Nephron progenitor cell (in vitro differentiated cells): ENCODE measurements around the gene PAFAH1B1.
"Not testable (repeated sequence)": the region's sequence is repeated elsewhere in the genome, so short reads cannot be mapped to it uniquely, and the experiment has no call there.

ENCODE experiments used
- DNase-seq: peaks from one replicate; pipeline ENCODE4 v3.0.0; 2021
- H3K27ac Mint-ChIP-seq: 2 replicates; pipeline ENCODE4 v1.8.0; 2021; ENCODE audit warnings: mild to moderate bottlenecking, moderate library complexity, mixed read lengths
- H3K27me3 Mint-ChIP-seq: 2 replicates; pipeline ENCODE4 v1.8.0; 2021; ENCODE audit warnings: mild to moderate bottlenecking, low read depth, mixed read lengths; ENCODE audit not compliant: poor library complexity
- H3K36me3 Mint-ChIP-seq: 2 replicates; pipeline ENCODE4 v1.8.0; 2021; ENCODE audit warnings: low read depth, mixed read lengths
- H3K4me1 Mint-ChIP-seq: 2 replicates; pipeline ENCODE4 v1.8.0; 2021; ENCODE audit warnings: mixed read lengths
- H3K4me3 Mint-ChIP-seq: 2 replicates; pipeline ENCODE4 v1.8.0; 2021; ENCODE audit warnings: mild to moderate bottlenecking, moderate library complexity, mixed read lengths
- H3K9me3 Mint-ChIP-seq: 2 replicates; pipeline ENCODE4 v1.8.0; 2021; ENCODE audit warnings: mild to moderate bottlenecking, moderate library complexity, mixed read lengths
- TF ChIP-seq, protein P1 (sequence below): fragments of 200-600 bp; sonication (generic); IDR thresholded peaks from 2 replicates; pipeline ENCODE4 v1.5.0; 2021; ENCODE audit warnings: antibody characterized with exemption

The PAFAH1B1 gene

DNA sequence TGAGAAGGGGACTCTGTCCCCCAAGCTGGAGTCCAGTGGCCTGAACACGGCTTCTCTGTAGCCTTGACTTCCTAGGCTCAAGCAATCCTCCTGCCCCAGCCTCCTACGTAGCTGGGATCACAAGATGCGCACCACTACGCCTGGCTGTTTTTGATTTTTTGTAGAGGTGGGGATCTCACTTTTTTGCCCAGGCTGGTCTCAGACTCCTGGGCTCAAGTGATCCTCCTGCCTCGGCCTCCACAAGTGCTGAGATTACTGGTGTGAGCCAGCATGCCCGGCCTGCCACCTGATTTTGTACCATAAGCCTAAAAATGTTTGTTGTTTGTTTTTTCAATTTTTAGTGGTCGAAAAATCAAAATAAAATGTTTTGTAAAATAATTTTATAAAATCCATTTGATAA, 19.2 kb downstream of the PAFAH1B1 start:
- H3K27me3 Mint-ChIP-seq: peaks cover 3% of the 10 kb centered on the region
- no peak for DNase-seq
- peaks cover 33% of the 10 kb centered on the region for H3K4me1 Mint-ChIP-seq
- H3K27ac Mint-ChIP-seq: no peak overlapping the region
- no peak overlapping the region for H3K4me3 Mint-ChIP-seq
- TF ChIP-seq, protein P1, sequence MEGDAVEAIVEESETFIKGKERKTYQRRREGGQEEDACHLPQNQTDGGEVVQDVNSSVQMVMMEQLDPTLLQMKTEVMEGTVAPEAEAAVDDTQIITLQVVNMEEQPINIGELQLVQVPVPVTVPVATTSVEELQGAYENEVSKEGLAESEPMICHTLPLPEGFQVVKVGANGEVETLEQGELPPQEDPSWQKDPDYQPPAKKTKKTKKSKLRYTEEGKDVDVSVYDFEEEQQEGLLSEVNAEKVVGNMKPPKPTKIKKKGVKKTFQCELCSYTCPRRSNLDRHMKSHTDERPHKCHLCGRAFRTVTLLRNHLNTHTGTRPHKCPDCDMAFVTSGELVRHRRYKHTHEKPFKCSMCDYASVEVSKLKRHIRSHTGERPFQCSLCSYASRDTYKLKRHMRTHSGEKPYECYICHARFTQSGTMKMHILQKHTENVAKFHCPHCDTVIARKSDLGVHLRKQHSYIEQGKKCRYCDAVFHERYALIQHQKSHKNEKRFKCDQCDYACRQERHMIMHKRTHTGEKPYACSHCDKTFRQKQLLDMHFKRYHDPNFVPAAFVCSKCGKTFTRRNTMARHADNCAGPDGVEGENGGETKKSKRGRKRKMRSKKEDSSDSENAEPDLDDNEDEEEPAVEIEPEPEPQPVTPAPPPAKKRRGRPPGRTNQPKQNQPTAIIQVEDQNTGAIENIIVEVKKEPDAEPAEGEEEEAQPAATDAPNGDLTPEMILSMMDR: no peak
- peaks cover 5% of the 10 kb centered on the region for H3K9me3 Mint-ChIP-seq
- H3K36me3 Mint-ChIP-seq: peaks cover 44% of the 10 kb centered on the region

DNA sequence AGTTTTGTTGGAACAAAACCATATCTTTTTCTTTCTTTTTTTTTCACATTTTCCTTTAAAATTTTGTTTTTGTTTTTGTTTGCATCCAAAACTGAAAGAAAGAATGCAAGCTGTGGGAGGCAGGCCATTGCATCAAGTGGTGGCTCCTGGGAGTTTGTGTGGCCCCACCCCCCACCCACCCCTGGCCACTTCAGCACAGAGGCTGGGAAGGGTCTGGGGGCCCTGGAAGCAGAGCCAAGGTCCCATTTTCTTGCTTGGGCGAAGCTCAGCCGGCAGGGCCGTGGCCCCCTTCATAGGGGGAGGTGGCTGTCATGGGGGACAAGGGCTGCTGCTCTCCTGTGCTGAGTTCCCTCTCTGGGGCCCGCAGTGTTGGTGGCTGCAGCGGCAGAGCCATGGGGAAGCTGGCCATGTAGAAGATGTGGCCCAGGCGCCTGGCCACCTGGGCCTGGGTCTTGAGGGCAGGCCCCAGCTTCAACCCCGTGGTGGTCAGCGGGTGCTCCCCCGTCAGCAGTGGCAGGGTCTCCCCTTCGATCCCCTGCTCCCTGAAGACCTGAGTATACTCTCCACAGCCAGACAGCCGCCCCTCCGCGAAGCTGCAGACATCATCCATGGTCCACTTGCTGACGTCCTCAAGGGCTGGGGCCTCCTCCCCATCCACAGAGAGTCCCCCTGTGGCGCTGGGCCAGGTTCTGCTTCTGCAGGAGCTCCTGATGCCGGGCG, 19.8 kb downstream of the PAFAH1B1 start:
- peaks cover 47% of the 10 kb centered on the region for H3K36me3 Mint-ChIP-seq
- H3K4me1 Mint-ChIP-seq: peaks cover 33% of the 10 kb centered on the region
- DNase-seq: no peak

DNA sequence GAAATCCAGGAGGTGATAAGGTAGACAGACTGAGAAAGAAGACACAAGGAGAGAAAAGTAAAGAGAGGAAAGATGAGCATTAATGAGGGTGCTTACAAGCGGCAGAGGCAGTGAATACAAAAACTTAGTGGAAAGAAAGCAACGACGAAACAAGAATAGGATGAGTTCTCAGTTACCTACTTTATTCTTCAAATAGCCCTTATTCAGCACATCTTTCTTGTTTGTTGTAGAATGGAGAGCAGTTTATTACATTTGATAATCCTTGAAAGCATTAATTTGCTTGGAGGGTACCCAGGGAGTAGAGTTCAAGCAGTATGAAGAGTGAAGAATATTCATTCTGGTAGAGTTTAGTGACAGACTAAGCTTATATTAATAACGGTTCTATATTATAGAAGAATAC, 22.4 kb downstream of the PAFAH1B1 start:
- TF ChIP-seq, protein P1: no peak
- no peak for DNase-seq
- Mint-ChIP-seq H3K4me3 (no peak overlapping the region), H3K4me1 (peaks cover 14% of the 10 kb centered on the region), H3K36me3 (peaks cover 63% of the 10 kb centered on the region), H3K9me3 (peaks cover 14% of the 10 kb centered on the region), H3K27ac (peak overlapping the region; percentile 13), H3K27me3 (peaks cover 3% of the 10 kb centered on the region)

More for the DNA sequence above, 19.8 kb downstream of the PAFAH1B1 start:
- Mint-ChIP-seq H3K27me3 (peaks cover 3% of the 10 kb centered on the region), H3K27ac (no peak overlapping the region), H3K9me3 (peaks cover 6% of the 10 kb centered on the region), H3K4me3 (no peak overlapping the region)
- TF ChIP-seq, protein P1: no peak

DNA sequence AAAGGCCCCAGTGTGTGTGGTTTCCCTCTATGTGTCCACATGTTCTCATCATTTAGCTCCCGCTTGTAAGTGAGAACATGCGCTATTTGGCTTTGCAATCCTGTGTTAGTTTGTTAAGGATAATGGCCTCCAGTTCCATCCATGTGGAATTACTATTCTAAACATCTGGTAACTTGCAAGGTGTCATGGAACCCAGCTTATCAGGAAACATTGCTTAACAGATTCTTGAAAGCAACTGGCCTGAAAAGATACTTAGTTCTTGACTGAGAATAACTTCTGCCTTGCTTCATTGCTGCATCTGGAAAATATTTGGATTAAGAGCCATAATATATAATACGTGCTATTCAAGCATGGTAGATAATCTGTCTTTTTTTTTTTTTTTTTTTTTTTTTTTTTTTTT, 27.8 kb downstream of the PAFAH1B1 start:
- Mint-ChIP-seq H3K27ac (no peak overlapping the region), H3K36me3 (peaks cover 90% of the 10 kb centered on the region), H3K9me3 (peaks cover 62% of the 10 kb centered on the region), H3K27me3 (peaks cover 3% of the 10 kb centered on the region), H3K4me1 (no peaks in the 10 kb centered on the region), H3K4me3 (no peak overlapping the region)
- TF ChIP-seq, protein P1: no peak
- no peak for DNase-seq

DNA sequence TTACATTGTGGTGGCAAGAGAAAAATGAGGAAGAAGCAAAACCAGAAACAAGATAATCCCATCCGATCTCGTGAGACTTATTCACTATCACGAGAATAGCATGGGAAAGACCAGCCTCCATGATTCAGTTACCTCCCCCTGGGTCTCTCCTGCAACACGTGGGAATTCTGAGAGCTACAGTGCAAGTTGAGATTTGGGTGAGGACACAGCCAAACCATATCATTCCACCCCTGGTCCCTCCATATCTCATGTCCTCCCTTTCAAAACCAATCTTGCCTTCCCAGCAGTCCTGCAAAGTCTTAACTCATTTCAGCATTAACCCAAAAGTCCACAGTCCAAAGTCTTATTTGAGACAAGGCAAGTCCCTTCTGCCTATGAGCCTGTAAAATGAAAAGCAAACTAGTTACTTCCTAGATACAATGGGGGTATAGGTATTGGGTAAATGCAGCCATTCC, 28.5 kb downstream of the PAFAH1B1 start:
- DNase-seq, H3K4me1 Mint-ChIP-seq, H3K4me3 Mint-ChIP-seq, H3K27ac Mint-ChIP-seq, H3K27me3 Mint-ChIP-seq: not testable (repeated sequence)
- peaks cover 89% of the 10 kb centered on the region for H3K36me3 Mint-ChIP-seq
- peaks cover 69% of the 10 kb centered on the region for H3K9me3 Mint-ChIP-seq

DNA sequence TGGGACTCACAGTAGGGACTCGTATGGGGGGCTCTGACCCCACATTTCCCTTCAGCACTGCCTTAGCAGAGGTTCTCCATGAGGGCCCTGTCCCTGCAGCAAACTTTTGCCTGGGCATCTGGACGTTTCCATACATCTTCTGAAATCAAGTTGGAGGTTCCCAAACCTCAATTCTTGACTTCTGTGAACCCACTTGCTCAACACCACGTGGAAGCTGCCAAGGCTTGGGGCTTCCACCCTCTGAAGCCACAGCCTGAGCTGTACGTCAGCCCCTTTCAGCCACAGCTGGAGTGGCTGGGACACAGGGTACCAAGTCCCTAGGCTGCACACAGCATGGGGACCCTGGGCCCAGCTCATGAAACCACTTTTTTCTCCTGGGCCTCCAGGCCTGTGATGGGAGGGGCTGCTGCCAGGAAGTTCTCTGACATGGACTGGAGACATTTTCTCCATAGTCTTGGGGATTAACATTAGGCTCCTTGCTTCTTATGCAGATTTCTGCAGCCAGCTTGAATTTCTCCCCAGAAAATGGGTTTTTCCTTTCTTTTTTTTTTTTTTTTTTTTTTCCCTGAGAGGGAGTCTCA, 29.4 kb downstream of the PAFAH1B1 start:
- not testable (repeated sequence) for DNase-seq, H3K4me3 Mint-ChIP-seq, H3K4me1 Mint-ChIP-seq, H3K27ac Mint-ChIP-seq, H3K27me3 Mint-ChIP-seq
- Mint-ChIP-seq H3K36me3 (peaks cover 89% of the 10 kb centered on the region), H3K9me3 (peaks cover 71% of the 10 kb centered on the region)

DNA sequence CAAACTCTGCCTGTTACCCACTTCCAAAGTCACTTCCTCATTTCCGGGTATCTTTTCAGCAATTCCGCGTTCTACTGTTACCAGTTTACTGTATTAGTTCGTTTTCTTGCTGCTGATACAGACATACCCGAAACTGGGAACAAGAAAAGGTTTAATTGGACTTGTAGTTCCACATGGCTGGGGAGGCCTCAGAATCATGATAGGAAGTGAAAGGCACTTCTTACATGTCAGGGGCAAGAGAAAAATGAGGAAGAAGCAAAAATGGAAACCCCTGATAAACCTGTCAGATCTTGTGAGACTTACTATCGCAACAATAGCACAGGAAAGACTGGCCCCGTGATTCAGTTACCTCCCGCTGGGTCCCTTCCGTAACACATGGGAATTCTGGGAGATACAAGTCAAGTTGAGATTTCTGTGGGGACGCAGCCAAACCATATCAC, 30.9 kb downstream of the PAFAH1B1 start:
- no peak overlapping the region for H3K4me3 Mint-ChIP-seq
- H3K4me1 Mint-ChIP-seq: no peaks in the 10 kb centered on the region
- TF ChIP-seq, protein P1: no peak
- no peak for DNase-seq
- H3K27ac Mint-ChIP-seq: peak overlapping the region; percentile 80
- H3K36me3 Mint-ChIP-seq: peaks cover 92% of the 10 kb centered on the region
- H3K9me3 Mint-ChIP-seq: peaks cover 86% of the 10 kb centered on the region
- no peaks in the 10 kb centered on the region for H3K27me3 Mint-ChIP-seq

DNA sequence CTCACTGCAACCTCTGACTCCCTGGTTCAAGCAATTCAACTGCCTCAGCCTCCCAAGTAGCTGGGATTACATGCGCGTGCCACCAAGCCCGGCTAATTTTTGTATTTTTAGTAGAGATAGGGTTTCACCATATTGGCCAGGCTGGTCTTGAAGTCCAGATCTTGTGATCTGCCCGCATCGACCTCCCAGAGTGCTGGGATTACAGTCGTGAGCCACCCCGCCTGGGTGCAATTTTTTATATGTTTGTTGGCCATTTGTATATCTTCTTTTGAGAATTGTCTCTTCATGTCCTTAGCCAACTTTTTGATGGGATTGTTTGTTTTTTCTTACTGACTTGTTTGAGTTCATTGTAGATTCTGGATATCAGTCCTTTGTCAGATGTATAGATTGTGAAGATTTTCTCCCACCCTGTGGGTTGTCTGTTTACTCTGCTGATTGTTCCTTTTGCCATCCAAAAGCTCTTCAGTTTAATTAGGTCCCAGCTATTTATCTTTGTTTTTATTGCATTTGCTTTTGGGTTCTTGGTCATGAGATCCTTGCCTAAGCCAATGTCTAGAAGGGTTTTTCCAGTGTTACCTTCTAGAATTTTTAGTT, 33.3 kb downstream of the PAFAH1B1 start:
- not testable (repeated sequence) for H3K4me3 Mint-ChIP-seq, DNase-seq, H3K27ac Mint-ChIP-seq, H3K27me3 Mint-ChIP-seq
- peaks cover 89% of the 10 kb centered on the region for H3K36me3 Mint-ChIP-seq
- peaks cover 86% of the 10 kb centered on the region for H3K9me3 Mint-ChIP-seq
- H3K4me1 Mint-ChIP-seq: peaks cover 15% of the 10 kb centered on the region

DNA sequence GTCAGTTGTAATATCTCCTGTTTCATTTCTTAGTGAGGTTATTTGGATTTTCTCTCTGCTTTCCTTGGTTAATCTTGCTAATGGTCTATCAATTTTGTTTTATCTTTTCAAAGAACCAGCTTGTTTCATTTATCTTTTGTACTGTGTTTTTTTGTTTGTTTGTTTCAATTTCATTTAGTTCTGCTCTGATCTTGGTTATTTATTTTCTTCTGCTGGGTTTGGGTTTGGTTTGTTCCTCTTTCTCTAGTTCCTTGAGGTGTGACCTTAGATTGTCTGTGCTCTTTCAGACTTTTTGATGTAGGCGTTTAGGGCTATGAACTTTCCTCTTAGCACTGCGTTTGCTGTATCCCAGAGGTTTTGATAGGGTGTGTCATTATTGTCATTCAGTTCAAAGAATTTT, 35.5 kb downstream of the PAFAH1B1 start:
- not testable (repeated sequence) for H3K4me3 Mint-ChIP-seq, H3K27ac Mint-ChIP-seq, DNase-seq, H3K27me3 Mint-ChIP-seq
- Mint-ChIP-seq H3K9me3 (peaks cover 65% of the 10 kb centered on the region), H3K4me1 (peaks cover 20% of the 10 kb centered on the region), H3K36me3 (peaks cover 75% of the 10 kb centered on the region)
